DOHH2 (cell line): Measurements from ENCODE around the gene MIEF2.

Experiments used
- H3F3A ChIP-seq: fragments of 200-600 bp; sonication (generic), shearing (Covaris generic); 2 replicates; pipeline ENCODE4 v1.6.0; 2016; ENCODE audit warnings: antibody characterized with exemption, mild to moderate bottlenecking; ENCODE audit not compliant: control insufficient read depth, insufficient read depth
- H3K27ac ChIP-seq: fragments of 200-600 bp; sonication (generic); 2 replicates; pipeline ENCODE4 v1.5.1; 2014; ENCODE audit warnings: low read depth, mild to moderate bottlenecking, low read length, moderate library complexity
- H3K27me3 ChIP-seq: fragments of 200-600 bp; sonication (generic); 2 replicates; pipeline ENCODE4 v1.6.1; 2014; ENCODE audit warnings: mild to moderate bottlenecking, low read length, mixed read lengths; ENCODE audit not compliant: control insufficient read depth
- H3K36me3 ChIP-seq: fragments of 200-600 bp; sonication (generic); 2 replicates; pipeline ENCODE4 v1.6.1; 2014; ENCODE audit warnings: mild to moderate bottlenecking, low read length, moderate library complexity, mixed read lengths; ENCODE audit not compliant: control insufficient read depth
- H3K4me1 ChIP-seq: fragments of 200-600 bp; sonication (generic); 2 replicates; pipeline ENCODE4 v1.6.1; 2014; ENCODE audit warnings: mild to moderate bottlenecking, low read length, mixed read lengths; ENCODE audit not compliant: control insufficient read depth
- H3K4me2 ChIP-seq: fragments of 200-600 bp; sonication (generic); 2 replicates; pipeline ENCODE4 v1.6.0; 2014; ENCODE audit warnings: mild to moderate bottlenecking, low read length, moderate library complexity
- H3K4me3 ChIP-seq: fragments of 200-600 bp; sonication (generic); 2 replicates; pipeline ENCODE4 v1.5.1; 2014; ENCODE audit warnings: mild to moderate bottlenecking, low read length, mixed read lengths
- H3K79me2 ChIP-seq: fragments of 200-600 bp; sonication (generic); 2 replicates; pipeline ENCODE4 v1.6.1; 2014; ENCODE audit warnings: mild to moderate bottlenecking, low read length, mixed read lengths; ENCODE audit not compliant: control insufficient read depth
- H3K9me2 ChIP-seq: fragments of 200-600 bp; sonication (generic); replicated peaks from 2 replicates; pipeline ENCODE4 v1.6.1; 2014; ENCODE audit warnings: mild to moderate bottlenecking, low read length, mixed read lengths; ENCODE audit not compliant: control insufficient read depth
- H3K9me3 ChIP-seq: fragments of 200-600 bp; sonication (generic); 2 replicates; pipeline ENCODE4 v1.6.1; 2014; ENCODE audit warnings: antibody characterized with exemption, low read length, mixed read lengths; ENCODE audit not compliant: control insufficient read depth, insufficient read depth
- H4K20me1 ChIP-seq: fragments of 200-600 bp; sonication (generic); 2 replicates; pipeline ENCODE4 v1.6.0; 2014; ENCODE audit warnings: low read depth, mild to moderate bottlenecking, antibody characterized with exemption, low read length, moderate library complexity; ENCODE audit not compliant: control insufficient read depth, insufficient read depth
- EZH2phosphoT487 ChIP-seq: fragments of 200-600 bp; sonication (generic); IDR thresholded peaks from 2 replicates; pipeline ENCODE4 v1.6.1; 2017; ENCODE audit warnings: borderline replicate concordance, mild to moderate bottlenecking, antibody characterized with exemption, low read length, moderate library complexity, mixed read lengths
- TF ChIP-seq, protein P1 (sequence below): fragments of 200-600 bp; sonication (generic); IDR thresholded peaks from one replicate; pipeline ENCODE4 v1.5.1; 2014; ENCODE audit warnings: antibody characterized with exemption, mild to moderate bottlenecking, low read depth, low read length; ENCODE audit not compliant: poor library complexity, severe bottlenecking

Gene MIEF2

GRCh38 chr17:18227635-18228034 is 32.8 kb upstream of the MIEF2 start:
- TF ChIP-seq, protein P1, sequence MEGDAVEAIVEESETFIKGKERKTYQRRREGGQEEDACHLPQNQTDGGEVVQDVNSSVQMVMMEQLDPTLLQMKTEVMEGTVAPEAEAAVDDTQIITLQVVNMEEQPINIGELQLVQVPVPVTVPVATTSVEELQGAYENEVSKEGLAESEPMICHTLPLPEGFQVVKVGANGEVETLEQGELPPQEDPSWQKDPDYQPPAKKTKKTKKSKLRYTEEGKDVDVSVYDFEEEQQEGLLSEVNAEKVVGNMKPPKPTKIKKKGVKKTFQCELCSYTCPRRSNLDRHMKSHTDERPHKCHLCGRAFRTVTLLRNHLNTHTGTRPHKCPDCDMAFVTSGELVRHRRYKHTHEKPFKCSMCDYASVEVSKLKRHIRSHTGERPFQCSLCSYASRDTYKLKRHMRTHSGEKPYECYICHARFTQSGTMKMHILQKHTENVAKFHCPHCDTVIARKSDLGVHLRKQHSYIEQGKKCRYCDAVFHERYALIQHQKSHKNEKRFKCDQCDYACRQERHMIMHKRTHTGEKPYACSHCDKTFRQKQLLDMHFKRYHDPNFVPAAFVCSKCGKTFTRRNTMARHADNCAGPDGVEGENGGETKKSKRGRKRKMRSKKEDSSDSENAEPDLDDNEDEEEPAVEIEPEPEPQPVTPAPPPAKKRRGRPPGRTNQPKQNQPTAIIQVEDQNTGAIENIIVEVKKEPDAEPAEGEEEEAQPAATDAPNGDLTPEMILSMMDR = no peak
- no peak for TF ChIP-seq EZH2phosphoT487
- H3K4me3 ChIP-seq = no peak overlapping the region
- H3K4me2 ChIP-seq = no peak overlapping the region
- no peaks in the 10 kb centered on the region for H3K9me3 ChIP-seq
- H3K9me2 ChIP-seq = no peaks in the 10 kb centered on the region
- no peaks in the 10 kb centered on the region for H3K27me3 ChIP-seq
- H3K27ac ChIP-seq = no peak overlapping the region
- peaks cover 8% of the 10 kb centered on the region for H3K79me2 ChIP-seq
- no peaks in the 10 kb centered on the region for H3K36me3 ChIP-seq
- H3K4me1 ChIP-seq = peaks cover 14% of the 10 kb centered on the region
- no peaks in the 10 kb centered on the region for H4K20me1 ChIP-seq
- H3F3A ChIP-seq = no peaks in the 10 kb centered on the region

DNA sequence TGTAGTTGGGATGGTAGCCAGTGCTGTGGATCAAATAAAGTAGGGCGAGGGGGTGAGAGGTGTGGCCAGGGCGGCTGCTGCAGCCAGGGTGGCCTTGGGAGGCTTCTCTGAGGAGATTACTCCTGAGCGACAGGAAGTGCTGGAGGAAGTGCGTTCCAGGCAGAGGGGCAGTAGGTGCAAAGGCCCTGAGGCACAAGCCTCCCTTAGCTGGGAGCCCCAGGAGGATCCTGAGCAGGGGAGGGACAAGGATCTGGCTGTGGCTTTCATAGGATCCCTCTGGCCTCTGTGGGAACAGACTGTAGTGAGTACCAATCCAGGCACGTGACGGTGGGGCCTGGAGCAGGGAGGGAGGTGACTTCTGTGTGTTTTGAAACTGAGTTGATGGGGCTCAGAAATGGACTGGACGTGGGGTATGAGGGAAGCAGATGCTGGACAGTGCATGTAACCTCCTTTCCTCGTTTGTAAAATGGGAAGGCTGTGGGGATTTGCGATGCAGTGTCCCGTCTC is 32.2 kb upstream of the MIEF2 start:
- Histone ChIP-seq H3K4me3 (no peak overlapping the region), H3K4me2 (no peak overlapping the region), H3K27ac (no peak overlapping the region), H3F3A (no peaks in the 10 kb centered on the region), H3K9me3 (no peaks in the 10 kb centered on the region), H3K4me1 (peaks cover 14% of the 10 kb centered on the region), H3K79me2 (peaks cover 8% of the 10 kb centered on the region), H3K27me3 (no peaks in the 10 kb centered on the region), H4K20me1 (no peaks in the 10 kb centered on the region), H3K36me3 (no peaks in the 10 kb centered on the region), H3K9me2 (no peaks in the 10 kb centered on the region)
- TF ChIP-seq, protein P1 = no peak

GRCh38 chr17:18229254-18229653 is 31.2 kb upstream of the MIEF2 start:
- H3K4me3 ChIP-seq = no peak overlapping the region
- H3K4me1 ChIP-seq = peaks cover 14% of the 10 kb centered on the region
- H3K9me3 ChIP-seq = no peaks in the 10 kb centered on the region
- peaks cover 8% of the 10 kb centered on the region for H3K79me2 ChIP-seq
- no peaks in the 10 kb centered on the region for H3K27me3 ChIP-seq
- no peaks in the 10 kb centered on the region for H3K36me3 ChIP-seq
- no peak for TF ChIP-seq EZH2phosphoT487
- TF ChIP-seq, protein P1 = no peak
- no peaks in the 10 kb centered on the region for H3K9me2 ChIP-seq
- H3K4me2 ChIP-seq = no peak overlapping the region
- H4K20me1 ChIP-seq = no peaks in the 10 kb centered on the region
- no peak overlapping the region for H3K27ac ChIP-seq
- H3F3A ChIP-seq = no peaks in the 10 kb centered on the region
